Stimulated activated CD4-positive, alpha-beta T cell treated with anti-CD3 and anti-CD28 coated beads, TNF-alpha, amount 100 ng/mL, for 1 hour (primary cell): ENCODE results near the gene RPL18A.

Experiments used
- DNase-seq, 3 donors: peaks; one replicate each; pipeline ENCODE4 v3.0.0-alpha.2; 2020; ENCODE audit warnings: low read depth in 3 of 3, low spot score in 1 of 3

RPL18A gene

DNA sequence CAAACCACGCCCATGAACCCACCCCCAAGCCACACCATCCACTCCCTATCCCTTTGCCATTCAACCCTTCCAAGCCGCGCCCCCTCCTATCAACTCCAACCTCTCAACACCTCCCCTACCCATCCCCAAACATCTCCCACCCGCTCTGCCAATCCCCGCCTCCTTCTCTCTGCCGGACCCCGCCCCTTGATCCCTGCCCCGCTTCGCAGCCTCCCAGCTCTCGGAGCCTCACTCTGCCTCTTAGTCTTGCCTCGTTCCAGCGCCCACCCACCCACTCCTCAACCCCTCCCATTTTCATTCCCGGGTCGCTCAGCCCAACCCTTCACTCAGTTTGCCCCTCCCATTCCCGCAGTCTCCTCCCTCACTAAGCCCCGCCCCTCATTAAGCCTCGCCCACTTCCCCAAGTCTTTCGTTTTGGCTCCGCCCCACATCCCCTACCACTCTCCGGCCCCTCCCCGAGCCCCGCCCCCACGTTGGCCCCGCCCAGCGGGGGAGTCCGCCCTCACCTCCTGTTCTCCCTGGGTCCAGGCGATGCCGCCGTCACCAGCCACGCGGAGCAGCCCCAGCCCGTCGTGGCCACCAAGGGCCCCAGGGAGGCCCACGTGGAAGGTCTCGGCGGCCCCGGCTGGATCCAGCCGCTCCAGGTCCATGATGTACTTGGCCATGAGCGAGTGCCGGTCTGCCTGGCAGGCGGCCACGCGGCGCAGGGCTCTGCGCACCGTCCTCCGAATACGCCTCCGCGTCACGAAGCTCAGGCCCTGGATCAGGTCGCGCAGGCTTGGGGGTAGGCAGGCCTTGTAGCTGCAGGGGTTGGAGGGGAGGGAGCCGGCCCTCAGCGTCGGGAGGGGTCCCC is 17.7 kb upstream of the RPL18A start:
- DNase-seq, result peak; percentile 17 to 62 (median 43)

DNA sequence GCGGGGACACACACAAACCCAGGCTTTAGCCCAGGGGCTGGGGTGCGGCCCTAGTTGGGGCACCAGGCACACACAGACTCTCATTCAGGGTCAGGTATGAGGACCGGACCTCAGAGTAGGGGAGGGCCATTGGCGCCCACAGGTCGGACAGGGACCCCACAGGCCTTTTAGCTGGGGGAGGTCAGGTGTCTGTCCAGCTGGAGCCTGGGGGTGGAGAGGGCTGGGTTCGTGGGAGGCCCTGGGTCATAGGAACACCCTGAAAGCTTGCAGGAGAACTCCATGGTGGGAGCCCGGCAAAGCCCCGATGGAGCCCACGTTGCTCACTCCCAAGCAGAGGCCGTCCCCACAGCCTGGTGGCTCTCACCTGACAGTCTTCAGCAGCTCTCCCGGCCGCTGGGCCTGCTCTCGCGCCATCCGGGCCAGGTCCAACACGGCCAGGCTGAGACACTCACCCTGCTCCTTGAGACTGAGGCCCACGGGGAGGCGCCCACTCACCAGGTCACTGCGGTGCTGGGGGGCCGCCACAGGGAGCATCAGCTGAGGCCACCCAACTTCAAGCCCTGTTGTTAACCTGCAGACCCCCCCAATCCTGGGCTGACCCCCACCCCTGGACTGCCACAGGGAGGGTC is 16.9 kb upstream of the RPL18A start:
- DNase-seq, result no peak

DNA sequence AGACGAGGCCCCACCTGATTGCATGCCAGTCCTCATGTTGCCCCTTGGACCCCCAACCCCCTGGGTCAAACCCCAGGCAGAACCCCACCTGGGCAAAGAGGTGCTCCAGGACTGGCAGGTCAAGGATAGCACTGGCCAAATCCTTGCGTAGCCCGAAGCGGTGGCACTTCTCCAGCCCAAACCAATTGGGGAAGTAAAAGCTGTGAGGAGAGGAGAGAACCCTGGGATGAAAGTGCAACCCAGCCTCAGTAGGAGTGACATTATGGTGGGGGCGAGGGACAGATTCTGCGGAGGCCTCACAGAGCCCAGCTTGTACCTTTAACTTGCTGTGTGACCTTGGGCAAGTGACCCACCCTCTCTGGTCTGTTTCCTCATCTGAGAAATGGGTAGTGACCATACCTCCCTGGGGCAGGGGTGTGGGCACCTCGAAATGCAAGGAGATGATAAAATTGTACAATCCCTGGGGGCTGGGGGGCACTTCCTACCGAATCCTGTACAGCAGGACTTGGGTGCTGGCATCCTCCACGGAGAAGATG is 16.4 kb upstream of the RPL18A start:
- DNase-seq, result no peak

DNA sequence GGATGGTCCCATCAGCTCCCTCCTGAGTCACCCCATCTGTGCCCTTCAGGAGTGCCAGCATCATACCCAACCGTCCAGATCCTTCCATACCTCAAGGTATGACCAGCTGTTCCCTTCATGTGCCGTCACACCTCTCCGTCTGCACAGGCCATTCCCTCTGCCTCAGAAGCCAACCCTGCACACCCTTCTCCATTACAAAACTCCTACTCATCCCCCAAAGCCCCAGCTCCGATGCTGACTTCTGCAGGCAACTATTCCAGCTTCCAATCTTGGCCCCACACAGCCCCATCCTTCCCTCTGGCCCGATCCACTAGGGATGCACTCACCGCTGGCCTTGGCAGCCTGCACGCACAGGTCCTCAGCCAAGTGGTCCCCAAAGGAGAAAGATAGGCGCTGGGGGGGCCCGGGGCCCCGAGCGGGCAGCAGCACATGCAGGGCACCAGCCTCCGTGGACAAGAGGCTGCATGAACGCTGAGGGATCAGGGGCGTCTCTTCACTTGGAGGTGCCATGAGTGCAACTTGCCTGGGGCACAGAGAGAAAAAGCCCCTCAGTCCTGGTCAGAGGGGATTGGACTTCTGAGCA is 15.7 kb upstream of the RPL18A start:
- no peak for DNase-seq

DNA sequence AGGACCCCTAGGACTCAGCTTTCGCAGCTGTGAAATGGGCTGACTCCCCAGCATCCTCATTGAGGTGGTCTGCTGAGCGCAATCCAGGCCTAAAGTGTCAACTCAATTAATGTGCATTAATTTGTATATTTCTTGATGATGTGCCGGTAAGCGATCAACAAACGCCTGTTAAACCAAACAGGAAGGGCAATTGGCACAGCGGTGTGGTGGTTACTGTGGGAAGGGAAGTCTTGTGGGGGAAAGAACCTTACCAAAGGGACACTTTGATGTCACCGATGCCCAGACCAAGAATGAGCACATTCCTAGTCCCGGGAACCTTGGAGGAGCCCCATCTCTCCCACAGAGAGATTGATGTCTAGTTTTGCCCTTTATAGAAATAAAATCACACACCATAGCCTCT is 13.6 kb upstream of the RPL18A start:
- DNase-seq, result no peak

DNA sequence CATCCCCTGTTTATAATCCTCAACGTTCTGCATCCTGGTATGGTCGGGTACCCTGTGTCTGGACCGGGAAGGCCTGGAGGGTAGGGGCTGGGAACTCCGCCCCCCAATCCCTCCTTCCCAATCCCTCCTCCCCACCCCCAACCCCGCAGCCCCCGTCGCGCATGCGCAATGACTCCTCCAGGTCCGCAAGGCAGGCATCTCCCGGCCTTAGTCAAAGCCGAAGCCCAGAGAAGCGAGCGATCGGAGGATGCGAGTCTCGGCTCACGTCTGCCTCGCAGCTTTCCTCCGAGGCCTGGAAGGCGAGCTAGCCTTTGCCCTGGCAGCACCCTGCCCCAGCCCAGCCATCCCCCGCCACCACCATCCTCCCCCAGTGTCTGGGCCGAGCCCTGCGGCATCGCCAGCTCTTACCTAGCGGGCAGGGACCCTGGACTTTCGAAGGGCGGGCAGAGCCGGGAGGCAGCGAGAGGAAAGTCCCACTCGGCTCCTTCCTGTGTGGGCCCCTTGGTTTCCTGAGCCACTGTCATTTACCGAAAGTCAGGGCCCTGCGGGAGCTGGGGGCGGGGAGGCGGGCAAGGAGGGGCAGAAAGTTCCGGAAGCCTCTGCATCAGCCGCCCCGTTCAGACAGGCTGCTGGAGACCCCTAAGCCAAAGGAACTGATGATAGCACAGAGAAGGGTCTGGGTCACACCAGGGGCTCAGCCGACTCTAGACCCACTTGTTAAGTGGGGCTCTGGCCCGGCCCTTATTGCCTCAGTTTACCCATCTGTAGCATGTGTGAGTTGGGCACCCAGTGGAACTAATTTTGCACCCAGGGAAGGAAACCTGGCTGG is 12.0 kb upstream of the RPL18A start, which contains the start of gene JAK3:
Gene JAK3 (minus strand): TSS at position 445 of the 829 bp plus-strand sequence. CDS start 3,565 bp downstream, outside the sequence.
- DNase-seq, result peak; percentile 74 to 79 (median 76)

DNA sequence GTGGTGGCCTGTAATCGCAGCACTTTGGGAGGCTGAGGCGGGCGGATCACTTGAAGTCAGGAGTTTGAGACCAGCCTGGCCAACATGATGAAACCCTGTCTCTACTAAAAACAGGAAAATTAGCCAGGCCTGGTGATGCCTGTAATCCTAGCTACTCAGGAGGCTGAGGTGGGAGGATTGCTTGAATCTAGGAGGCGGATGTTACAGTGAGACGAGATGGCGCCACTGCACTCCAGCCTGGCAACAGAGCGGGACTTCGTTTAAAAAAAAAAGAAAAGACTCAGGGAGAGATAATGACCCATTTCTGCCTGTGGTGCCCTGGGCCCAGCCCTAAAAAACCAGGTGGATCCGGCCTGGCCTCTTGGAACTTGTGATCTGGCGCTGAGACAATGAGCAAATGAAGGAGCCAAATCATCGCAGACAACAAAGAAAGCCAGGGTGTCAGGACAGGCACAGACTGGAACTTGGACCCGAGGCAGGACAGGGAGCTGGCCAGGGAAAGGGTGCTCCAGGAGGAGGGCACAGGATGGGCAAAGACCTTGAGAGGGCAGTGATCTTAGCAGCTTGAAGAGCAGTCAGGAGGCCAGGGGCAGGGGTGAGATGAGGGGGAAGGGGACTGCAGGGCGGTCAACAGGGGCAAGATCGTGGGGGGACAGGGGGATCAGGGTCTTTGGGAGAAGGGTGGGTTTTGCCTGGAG is 11.0 kb upstream of the RPL18A start:
- DNase-seq, result no peak

DNA sequence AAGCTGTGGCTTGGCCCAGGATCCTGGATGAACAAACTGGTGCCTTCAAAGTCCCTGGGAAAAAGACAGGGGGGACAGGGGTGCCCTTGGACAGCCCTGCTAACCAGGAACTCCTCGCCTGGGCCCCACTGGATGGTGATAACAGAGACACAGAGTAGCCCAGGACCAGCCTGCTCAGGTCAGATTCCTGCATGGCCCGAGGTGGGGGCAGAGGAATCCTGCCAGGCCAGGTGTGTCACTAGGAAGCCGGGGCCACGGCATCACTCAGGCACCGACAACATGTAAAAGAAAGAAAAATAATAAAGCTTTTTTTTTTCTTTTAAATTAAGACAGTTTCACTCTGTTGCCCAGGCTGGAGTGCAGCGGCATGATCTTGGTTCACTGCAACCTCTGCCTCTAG is 5.6 kb upstream of the RPL18A start:
- no peak for DNase-seq

DNA sequence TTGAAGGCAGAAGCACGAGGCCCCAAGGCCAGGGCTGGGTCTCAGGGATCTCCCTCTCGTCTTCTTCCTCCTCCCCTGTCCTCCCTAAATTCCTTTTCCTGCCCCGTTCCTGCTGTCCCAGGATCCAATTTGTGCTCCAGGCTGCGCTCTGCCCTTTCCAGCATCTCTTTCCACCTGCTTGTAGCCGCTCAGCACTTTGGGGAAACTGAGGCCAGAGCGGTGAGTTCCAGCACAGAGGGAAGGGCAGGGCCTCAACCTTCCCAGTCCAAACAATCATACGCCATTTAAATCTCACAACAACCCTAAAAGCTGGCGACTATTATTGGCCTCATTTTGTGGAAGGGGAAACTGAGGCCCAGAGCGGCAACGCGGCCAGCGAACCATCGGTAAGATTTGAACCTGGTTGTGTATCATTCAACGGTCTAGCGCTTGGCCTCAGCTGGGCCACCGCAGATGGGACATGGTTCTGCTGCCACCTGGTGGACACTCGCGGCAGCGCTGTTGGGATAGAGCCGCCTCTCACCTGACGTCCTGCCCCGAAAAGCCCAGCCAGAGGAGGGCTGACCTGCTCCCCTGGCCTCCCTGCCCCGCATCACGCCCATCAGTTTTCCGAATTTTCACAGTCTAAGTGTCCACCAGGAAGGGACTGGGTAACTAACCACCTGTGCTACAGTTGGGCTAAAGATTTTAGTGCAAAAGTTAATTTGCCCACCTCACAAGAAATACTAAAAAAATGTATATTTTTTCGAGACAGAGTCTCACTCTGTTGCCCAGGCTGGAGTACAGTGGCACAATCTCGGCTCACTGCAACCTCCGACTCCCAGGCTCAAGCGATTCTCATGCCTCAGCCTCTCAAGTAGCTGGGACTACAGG is 4.2 kb upstream of the RPL18A start:
- peak; percentile 69 to 96 (median 84) for DNase-seq

DNA sequence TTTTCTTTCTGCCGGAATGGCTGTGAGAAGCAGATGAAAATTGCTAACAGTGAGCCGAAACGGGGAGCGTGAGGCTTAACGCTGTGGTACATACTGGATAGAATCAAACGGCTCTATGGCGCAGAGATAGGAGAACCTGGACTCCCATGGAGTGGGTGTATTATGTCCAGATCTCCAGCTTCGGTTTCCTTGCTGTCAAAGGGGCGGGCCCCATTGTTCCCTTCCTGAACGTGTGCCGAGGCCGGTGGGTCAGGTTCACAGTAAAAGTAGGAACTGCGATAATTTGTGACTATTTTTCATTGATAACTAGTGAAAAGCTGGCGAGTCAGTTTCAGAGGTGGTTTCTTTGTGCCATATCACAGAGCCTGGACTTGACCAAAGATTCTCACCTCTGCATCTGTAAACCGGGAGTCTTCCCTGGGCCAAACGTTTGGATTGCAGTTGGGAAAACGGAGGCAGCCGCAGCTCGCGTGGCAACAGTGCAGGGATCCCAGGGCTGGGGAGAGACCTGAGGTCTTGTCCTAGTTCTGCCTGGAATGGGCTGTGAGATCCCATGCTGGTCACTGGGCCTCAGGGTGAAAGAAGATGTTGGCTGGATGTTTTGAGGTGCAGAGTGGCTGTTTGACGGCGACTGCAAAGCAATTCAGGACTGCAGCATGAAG is 752 bp downstream of the RPL18A start:
- DNase-seq, result no peak

DNA sequence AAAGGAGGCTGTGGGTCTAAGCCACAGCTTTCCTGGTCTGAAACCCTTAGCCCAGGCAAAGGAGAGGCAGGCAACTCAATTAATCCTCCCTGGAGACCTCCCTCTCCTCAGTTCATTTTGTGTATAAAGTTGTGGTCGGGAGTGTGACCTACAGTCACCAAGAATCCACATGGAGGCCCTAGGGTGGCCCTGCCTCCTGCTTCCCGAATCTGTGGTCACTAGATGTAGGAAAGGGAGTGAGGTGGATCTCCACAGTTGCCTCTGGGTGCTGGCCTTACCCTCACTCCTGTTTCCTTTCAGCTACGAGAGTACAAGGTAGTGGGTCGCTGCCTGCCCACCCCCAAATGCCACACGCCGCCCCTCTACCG is 1.3 kb downstream of the RPL18A start:
- DNase-seq, result no peak

DNA sequence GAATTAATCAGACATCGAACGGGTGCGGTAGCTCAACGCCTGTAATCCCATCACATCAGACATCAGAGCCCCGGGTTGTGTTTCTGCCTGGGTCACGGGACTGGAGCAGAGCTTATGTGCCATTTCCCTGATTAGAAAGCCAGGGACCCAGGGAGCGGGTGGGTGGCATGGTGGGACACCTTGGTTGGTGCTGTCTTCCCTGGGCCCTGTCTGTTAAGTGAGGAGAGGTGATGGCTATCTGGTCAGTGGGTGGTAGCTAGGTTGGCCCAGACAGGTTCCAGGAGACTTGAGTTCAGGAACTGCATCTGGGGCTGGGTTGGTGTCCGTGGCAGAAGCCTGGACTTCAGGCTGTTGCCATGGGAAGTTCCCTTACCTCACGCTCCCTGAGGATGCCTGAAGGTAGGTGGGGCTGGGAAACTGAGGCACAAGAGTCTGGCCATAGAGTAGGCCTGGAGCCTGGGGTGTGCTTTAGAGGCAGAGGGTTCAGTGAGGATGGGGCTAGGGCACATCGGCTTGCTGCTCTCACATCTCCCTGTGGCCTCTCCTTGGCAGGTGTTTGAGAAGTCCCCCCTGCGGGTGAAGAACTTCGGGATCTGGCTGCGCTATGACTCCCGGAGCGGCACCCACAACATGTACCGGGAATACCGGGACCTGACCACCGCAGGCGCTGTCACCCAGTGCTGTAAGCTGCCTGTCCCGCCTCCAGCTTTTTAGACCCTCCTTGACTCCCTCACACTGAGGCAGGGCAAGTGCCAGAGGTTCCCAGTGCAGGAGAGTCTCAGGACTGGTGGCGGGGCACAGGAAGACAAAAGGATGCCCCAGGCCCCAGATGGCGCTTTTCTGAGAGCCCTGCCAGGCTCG is 2.1 kb downstream of the RPL18A start:
- DNase-seq, result no peak

DNA sequence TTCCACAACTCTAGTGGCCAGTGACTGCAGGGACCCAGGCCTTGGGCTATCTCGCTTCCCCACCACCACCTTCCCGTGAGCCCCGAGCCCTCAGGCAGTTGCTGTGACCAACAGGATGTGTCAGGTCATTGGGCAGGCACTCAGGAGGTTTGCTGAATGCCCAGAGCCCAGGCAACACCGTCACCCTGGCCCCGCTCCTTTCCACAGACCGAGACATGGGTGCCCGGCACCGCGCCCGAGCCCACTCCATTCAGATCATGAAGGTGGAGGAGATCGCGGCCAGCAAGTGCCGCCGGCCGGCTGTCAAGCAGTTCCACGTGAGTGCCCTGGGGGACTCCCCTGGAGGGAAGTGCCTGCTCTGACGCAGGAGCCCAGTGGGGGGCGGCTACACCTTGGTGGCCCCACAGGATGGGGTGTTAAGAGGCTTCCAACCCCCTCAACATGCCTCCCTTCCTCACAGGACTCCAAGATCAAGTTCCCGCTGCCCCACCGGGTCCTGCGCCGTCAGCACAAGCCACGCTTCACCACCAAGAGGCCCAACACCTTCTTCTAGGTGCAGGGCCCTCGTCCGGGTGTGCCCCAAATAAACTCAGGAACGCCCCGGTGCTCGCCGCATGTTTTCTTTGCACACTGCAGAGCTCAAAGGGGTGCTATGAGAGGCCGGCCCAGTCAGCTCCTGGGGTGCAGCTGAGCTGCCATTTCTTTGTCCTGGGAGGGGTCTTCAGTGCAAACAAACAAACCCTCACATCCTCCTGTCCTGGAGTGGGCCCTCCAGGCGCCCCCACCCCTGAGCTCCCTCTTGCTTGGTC is 3.2 kb downstream of the RPL18A start:
- DNase-seq, result no peak

DNA sequence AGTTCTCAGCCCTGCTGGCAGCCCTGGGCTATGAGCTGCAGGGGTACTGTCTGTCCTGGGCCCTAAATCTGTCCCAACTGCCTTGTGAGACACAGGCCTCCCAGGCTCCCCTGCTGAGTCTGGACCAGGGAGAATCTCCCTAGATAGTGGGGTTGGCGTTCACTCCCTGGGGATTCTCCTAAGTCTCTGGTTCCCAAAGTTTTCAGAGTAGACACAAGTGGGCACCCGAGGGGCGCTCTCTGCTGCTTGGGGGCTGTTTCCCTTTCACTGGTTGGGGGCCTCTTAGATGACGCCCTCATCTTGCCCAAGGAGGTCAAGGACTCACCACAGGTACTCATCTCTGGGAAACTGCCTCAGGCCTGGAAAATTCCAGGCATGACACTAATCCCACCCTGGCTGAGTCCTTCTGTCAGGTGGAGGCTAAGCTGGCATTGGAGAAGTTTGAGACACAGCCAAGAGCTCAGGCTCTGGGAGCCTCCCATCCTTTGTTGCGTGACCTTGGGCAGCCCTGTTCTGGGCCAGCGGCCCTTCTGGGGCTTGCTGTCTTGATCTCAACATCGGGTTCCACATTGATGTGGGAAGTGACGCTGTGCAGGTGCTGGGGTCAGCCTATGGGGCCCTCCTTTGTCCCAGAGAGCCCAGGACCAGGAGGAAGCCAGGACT is 3.9 kb downstream of the RPL18A start:
- DNase-seq, result no peak

DNA sequence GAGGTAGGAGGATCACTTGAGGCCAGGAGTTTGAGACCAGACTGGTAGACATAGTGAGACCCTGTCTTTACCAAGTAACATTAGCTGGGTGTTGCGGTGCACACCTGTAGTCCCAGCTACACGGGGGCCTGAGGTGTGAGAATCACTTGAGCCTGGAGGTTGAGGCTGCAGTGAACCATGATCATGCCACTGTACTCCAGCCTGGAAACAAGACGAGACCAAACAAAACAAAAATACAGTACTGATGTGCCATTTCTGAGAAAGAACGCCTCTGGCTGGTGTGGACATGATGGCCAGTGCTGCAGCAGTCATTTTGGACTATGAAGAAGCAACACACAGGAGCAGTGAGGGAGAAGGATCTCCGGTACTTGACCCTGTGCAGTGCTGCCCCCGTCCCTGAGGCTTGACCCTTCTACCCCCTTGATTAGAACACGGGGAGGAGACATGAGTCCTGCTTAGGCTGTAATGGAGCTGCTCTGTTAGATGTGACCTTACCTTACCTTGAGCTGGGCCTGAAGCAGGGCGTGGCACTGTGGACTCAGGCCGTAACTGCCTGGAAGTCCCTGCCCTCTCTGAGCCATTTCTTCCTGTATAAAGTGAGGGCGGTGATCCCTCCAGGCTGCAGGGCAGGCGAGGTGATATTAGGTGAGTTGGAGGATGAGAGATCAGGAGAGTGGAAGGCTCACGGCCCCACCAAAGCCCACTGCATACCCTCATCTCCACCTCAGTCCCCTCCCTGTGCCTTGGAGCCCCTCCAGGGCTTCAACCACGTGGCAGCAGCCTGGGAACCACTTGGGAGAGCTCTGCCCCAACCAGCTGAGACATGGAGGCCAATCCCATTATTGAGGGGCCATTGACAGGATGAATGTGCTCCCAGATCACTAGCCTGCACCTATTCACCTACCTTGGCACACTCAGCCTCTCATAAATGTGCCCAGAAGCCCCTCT is 5.9 kb downstream of the RPL18A start:
- DNase-seq, result no peak
